ENCODE results near the gene STUB1.
A peak's percentile ranks its signal among the peaks of the same experiment; 100 is the strongest.

The STUB1 gene

GRCh38 chr16:643050-643368, 37.2 kb upstream of the STUB1 start:
- peaks cover 4% of the 10 kb centered on the region for H3K36me3 ChIP-seq (ENCODE audit: control insufficient read depth, insufficient read depth, low read length)
- no peaks in the 10 kb centered on the region for H3K27me3 ChIP-seq (replicated peaks; ENCODE audit: control insufficient read depth, insufficient read depth, low read length)
- peak overlapping the region; percentile 91 for H3K4me3 ChIP-seq (replicated peaks; ENCODE audit: low read depth, low read length)
- TF ChIP-seq CTCF (IDR thresholded peaks at IDR 0.05; ENCODE audit: insufficient read depth, low read length, poor library complexity, severe bottlenecking): no peak
- no peak for DNase-seq (ENCODE audit: extremely low read depth, insufficient read length)

GRCh38 chr16:644556-644955, 35.7 kb upstream of the STUB1 start:
- Histone ChIP-seq H3K36me3 (ENCODE audit: control insufficient read depth, insufficient read depth, low read length) (peaks cover 4% of the 10 kb centered on the region), H3K4me3 (replicated peaks; ENCODE audit: low read depth, low read length) (no peak overlapping the region), H3K27me3 (replicated peaks; ENCODE audit: control insufficient read depth, insufficient read depth, low read length) (no peaks in the 10 kb centered on the region)
- no peak for TF ChIP-seq CTCF (IDR thresholded peaks at IDR 0.05; ENCODE audit: insufficient read depth, low read length, poor library complexity, severe bottlenecking)
- DNase-seq (ENCODE audit: extremely low read depth, insufficient read length): no peak

- Histone ChIP-seq H3K27me3 (replicated peaks; ENCODE audit: control insufficient read depth, insufficient read depth, low read length) (no peaks in the 10 kb centered on the region), H3K36me3 (ENCODE audit: control insufficient read depth, insufficient read depth, low read length) (peaks cover 4% of the 10 kb centered on the region), H3K4me3 (replicated peaks; ENCODE audit: low read depth, low read length) (no peak overlapping the region)
- no peak for DNase-seq (ENCODE audit: extremely low read depth, insufficient read length)
- no peak for TF ChIP-seq CTCF (IDR thresholded peaks at IDR 0.05; ENCODE audit: insufficient read depth, low read length, poor library complexity, severe bottlenecking)
Measured at GRCh38 chr16:645852-646678, 34.1 kb upstream of the STUB1 start.

- Histone ChIP-seq H3K36me3 (ENCODE audit: control insufficient read depth, insufficient read depth, low read length) (peaks cover 4% of the 10 kb centered on the region), H3K4me3 (replicated peaks; ENCODE audit: low read depth, low read length) (no peak overlapping the region), H3K27me3 (replicated peaks; ENCODE audit: control insufficient read depth, insufficient read depth, low read length) (no peaks in the 10 kb centered on the region)
- no peak for DNase-seq (ENCODE audit: extremely low read depth, insufficient read length)
- no peak for TF ChIP-seq CTCF (IDR thresholded peaks at IDR 0.05; ENCODE audit: insufficient read depth, low read length, poor library complexity, severe bottlenecking)
Measured at GRCh38 chr16:646679-647172, 33.5 kb upstream of the STUB1 start.

GRCh38 chr16:647173-647902, 32.9 kb upstream of the STUB1 start:
- TF ChIP-seq CTCF (IDR thresholded peaks at IDR 0.05; ENCODE audit: insufficient read depth, low read length, poor library complexity, severe bottlenecking): no peak
- H3K36me3 ChIP-seq (ENCODE audit: control insufficient read depth, insufficient read depth, low read length): peaks cover 4% of the 10 kb centered on the region
- DNase-seq (ENCODE audit: extremely low read depth, insufficient read length): no peak
- H3K4me3 ChIP-seq (replicated peaks; ENCODE audit: low read depth, low read length): peak overlapping the region; percentile 75
- no peaks in the 10 kb centered on the region for H3K27me3 ChIP-seq (replicated peaks; ENCODE audit: control insufficient read depth, insufficient read depth, low read length)

All from GM06990 (cell line).